ENCODE measurements around the gene INVS. TPM values are rescaled to one million over a fixed set of nuclear protein-coding genes. Genes with fewer than 3 reads are reported as not detected.

The INVS gene
- total RNA-seq, 4 donors from 2014 or later, result 21.0 to 47.8 (median 31.6) TPM

DNA sequence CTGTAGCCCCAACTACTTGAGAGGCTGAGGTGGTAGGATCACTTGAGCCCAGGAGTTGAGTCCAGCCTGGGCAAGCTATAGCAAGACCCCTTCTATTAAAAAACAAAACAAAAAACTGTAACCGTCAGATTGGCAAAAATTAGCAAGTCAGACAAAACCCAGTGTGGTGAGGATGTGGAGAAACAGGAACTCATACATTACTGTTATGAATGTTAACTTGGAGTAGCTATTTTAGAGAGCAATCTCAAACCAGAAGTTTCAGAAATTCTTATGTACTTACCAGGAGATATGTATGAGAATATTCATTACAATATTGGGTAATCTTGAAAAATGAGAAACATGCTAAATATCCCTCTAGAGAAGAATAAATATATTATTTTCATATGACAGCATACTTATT, 120.3 kb downstream of the INVS start:
- 77 to 83% methylated on average over 1 of the region's 1 CpG for WGBS, 2 donors (ENCODE audit: low coverage in 1 of 2)
- TF ChIP-seq POLR2A (IDR thresholded peaks at IDR 0.05) (no peak), POLR2AphosphoS5 (IDR thresholded peaks at IDR 0.05) (no peak), EP300 (IDR thresholded peaks at IDR 0.05; ENCODE audit: low read depth) (no peak), CTCF (IDR thresholded peaks at IDR 0.05) (no peak)
- Histone ChIP-seq H3K4me1 (no peaks in the 10 kb centered on the region), H3K27me3 (no peaks in the 10 kb centered on the region), H3K4me3 (no peak overlapping the region), H3K9me3 (no peaks in the 10 kb centered on the region), H3K36me3 (no peaks in the 10 kb centered on the region), H3K27ac (no peak overlapping the region)
- in situ Hi-C loops (cut with MboI; ENCODE audit: low pct_ligation_motif_present in 1 of 4, low pct_unique_long_range_greater_than_20kb in 1 of 4, low sequenced_read_pairs in 3 of 4), result loop anchor here in 3 of 4 donors (25.0 kb wide), 1 partner anchor 182 kb away; no protein-coding TSS in a partner anchor
- intact Hi-C loops (cut with DNase I; ENCODE audit: low total_unique reads), result no loop called here
- no peak for DNase-seq

GRCh38 chr9:100220936-100221335, 121.9 kb downstream of the INVS start:
- H3K4me1 ChIP-seq, result no peaks in the 10 kb centered on the region
- 63 to 67% methylated on average over 1 of the region's 1 CpG for WGBS, 2 donors (ENCODE audit: low coverage in 1 of 2)
- H3K9me3 ChIP-seq, result no peaks in the 10 kb centered on the region
- TF ChIP-seq POLR2A (IDR thresholded peaks at IDR 0.05) (no peak), POLR2AphosphoS5 (IDR thresholded peaks at IDR 0.05) (no peak), EP300 (IDR thresholded peaks at IDR 0.05; ENCODE audit: low read depth) (no peak), CTCF (IDR thresholded peaks at IDR 0.05) (no peak)
- no peaks in the 10 kb centered on the region for H3K27me3 ChIP-seq
- no peak overlapping the region for H3K27ac ChIP-seq
- intact Hi-C loops (cut with DNase I; ENCODE audit: low total_unique reads) (no loop called here), in situ Hi-C loops (cut with MboI; ENCODE audit: low pct_ligation_motif_present in 1 of 4, low pct_unique_long_range_greater_than_20kb in 1 of 4, low sequenced_read_pairs in 3 of 4) (loop anchor here (10.0 to 25.0 kb wide), 2 partner anchors 184 to 196 kb away; no protein-coding TSS in a partner anchor)
- no peak overlapping the region for H3K4me3 ChIP-seq
- H3K36me3 ChIP-seq, result peaks cover 0 to under 1% (median 0%) of the 10 kb centered on the region in 4 donors
- no peak for DNase-seq

GRCh38 chr9:100221538-100221937, 122.5 kb downstream of the INVS start:
- intact Hi-C loops (cut with DNase I; ENCODE audit: low total_unique reads), result no loop called here
- Histone ChIP-seq H3K4me1 (no peaks in the 10 kb centered on the region), H3K36me3 (peaks cover 0 to 5% (median 0%) of the 10 kb centered on the region in 4 donors), H3K9me3 (no peaks in the 10 kb centered on the region), H3K4me3 (no peak overlapping the region), H3K27ac (no peak overlapping the region), H3K27me3 (no peaks in the 10 kb centered on the region)
- no peak for DNase-seq
- WGBS, 2 donors (ENCODE audit: low coverage in 1 of 2), result 48 to 57% methylated on average over 1 of the region's 1 CpG
- in situ Hi-C loops (cut with MboI; ENCODE audit: low pct_ligation_motif_present in 1 of 4, low pct_unique_long_range_greater_than_20kb in 1 of 4, low sequenced_read_pairs in 3 of 4), result loop anchor here (10.0 to 25.0 kb wide), 2 partner anchors 184 to 197 kb away; no protein-coding TSS in a partner anchor
- TF ChIP-seq POLR2AphosphoS5 (IDR thresholded peaks at IDR 0.05) (no peak), CTCF (IDR thresholded peaks at IDR 0.05) (no peak), POLR2A (IDR thresholded peaks at IDR 0.05) (no peak), EP300 (IDR thresholded peaks at IDR 0.05; ENCODE audit: low read depth) (no peak)

DNA sequence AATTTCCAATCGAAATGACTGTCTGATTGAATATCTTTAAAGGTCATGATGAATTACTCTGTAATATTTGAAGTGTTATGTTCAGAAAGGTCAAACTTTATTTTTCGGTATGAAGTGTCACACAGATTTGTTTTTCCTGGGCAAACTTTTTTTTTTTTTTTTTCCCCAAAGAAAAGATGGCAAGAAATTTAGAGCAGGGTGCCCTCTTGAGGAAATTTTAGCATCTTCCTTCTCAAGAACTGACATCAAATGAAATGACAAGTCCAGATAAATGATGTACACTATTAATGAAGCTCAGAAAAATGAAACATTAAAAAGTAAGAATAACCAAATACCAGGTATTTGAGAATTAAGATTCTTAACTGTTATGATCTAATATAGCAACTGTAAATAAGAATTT, 123.6 kb downstream of the INVS start:
- in situ Hi-C loops (cut with MboI; ENCODE audit: low pct_ligation_motif_present in 1 of 4, low pct_unique_long_range_greater_than_20kb in 1 of 4, low sequenced_read_pairs in 3 of 4) (loop anchor here (10.0 to 25.0 kb wide), 2 partner anchors 185 to 198 kb away; no protein-coding TSS in a partner anchor), intact Hi-C loops (cut with DNase I; ENCODE audit: low total_unique reads) (no loop called here)
- Histone ChIP-seq H3K9me3 (no peaks in the 10 kb centered on the region), H3K4me3 (no peak overlapping the region), H3K4me1 (no peaks in the 10 kb centered on the region), H3K36me3 (peaks cover 0 to 5% (median 0%) of the 10 kb centered on the region in 4 donors), H3K27ac (no peak overlapping the region), H3K27me3 (no peaks in the 10 kb centered on the region)
- WGBS, 2 donors (ENCODE audit: low coverage in 1 of 2), result 28 to 67% methylated on average over 2 of the region's 2 CpGs
- peak in 1 of 5 experiments; percentile 11 for TF ChIP-seq CTCF (IDR thresholded peaks at IDR 0.05)
- TF ChIP-seq POLR2AphosphoS5 (IDR thresholded peaks at IDR 0.05), result no peak
- no peak for DNase-seq
